ENCODE data around the gene RNASE11.

DNA sequence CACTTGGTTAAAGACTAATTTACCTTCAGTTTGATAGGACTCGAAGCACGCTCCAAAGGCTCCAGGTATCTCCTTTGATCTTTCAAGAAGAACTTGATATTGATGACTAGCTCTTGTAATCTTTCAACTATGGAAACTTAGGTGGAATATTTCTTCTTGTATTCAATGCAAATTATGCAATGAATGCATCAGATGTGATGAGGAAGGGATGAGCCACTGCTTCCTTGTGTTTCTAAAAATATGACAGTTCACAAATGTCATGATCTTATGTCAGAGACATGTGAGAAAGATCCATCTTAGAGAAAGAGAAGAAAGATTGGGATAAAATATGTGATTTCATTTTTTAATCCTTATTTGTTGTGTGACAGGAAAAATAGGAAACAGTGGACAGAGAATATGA lies 36.9 kb downstream of the RNASE11 start:
- TF ChIP-seq, protein P1, sequence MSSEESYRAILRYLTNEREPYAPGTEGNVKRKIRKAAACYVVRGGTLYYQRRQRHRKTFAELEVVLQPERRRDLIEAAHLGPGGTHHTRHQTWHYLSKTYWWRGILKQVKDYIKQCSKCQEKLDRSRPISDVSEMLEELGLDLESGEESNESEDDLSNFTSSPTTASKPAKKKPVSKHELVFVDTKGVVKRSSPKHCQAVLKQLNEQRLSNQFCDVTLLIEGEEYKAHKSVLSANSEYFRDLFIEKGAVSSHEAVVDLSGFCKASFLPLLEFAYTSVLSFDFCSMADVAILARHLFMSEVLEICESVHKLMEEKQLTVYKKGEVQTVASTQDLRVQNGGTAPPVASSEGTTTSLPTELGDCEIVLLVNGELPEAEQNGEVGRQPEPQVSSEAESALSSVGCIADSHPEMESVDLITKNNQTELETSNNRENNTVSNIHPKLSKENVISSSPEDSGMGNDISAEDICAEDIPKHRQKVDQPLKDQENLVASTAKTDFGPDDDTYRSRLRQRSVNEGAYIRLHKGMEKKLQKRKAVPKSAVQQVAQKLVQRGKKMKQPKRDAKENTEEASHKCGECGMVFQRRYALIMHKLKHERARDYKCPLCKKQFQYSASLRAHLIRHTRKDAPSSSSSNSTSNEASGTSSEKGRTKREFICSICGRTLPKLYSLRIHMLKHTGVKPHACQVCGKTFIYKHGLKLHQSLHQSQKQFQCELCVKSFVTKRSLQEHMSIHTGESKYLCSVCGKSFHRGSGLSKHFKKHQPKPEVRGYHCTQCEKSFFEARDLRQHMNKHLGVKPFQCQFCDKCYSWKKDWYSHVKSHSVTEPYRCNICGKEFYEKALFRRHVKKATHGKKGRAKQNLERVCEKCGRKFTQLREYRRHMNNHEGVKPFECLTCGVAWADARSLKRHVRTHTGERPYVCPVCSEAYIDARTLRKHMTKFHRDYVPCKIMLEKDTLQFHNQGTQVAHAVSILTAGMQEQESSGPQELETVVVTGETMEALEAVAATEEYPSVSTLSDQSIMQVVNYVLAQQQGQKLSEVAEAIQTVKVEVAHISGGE (CRISPR knock-in tag; IDR thresholded peaks at IDR 0.05), result no peak
- TF ChIP-seq, protein P2, sequence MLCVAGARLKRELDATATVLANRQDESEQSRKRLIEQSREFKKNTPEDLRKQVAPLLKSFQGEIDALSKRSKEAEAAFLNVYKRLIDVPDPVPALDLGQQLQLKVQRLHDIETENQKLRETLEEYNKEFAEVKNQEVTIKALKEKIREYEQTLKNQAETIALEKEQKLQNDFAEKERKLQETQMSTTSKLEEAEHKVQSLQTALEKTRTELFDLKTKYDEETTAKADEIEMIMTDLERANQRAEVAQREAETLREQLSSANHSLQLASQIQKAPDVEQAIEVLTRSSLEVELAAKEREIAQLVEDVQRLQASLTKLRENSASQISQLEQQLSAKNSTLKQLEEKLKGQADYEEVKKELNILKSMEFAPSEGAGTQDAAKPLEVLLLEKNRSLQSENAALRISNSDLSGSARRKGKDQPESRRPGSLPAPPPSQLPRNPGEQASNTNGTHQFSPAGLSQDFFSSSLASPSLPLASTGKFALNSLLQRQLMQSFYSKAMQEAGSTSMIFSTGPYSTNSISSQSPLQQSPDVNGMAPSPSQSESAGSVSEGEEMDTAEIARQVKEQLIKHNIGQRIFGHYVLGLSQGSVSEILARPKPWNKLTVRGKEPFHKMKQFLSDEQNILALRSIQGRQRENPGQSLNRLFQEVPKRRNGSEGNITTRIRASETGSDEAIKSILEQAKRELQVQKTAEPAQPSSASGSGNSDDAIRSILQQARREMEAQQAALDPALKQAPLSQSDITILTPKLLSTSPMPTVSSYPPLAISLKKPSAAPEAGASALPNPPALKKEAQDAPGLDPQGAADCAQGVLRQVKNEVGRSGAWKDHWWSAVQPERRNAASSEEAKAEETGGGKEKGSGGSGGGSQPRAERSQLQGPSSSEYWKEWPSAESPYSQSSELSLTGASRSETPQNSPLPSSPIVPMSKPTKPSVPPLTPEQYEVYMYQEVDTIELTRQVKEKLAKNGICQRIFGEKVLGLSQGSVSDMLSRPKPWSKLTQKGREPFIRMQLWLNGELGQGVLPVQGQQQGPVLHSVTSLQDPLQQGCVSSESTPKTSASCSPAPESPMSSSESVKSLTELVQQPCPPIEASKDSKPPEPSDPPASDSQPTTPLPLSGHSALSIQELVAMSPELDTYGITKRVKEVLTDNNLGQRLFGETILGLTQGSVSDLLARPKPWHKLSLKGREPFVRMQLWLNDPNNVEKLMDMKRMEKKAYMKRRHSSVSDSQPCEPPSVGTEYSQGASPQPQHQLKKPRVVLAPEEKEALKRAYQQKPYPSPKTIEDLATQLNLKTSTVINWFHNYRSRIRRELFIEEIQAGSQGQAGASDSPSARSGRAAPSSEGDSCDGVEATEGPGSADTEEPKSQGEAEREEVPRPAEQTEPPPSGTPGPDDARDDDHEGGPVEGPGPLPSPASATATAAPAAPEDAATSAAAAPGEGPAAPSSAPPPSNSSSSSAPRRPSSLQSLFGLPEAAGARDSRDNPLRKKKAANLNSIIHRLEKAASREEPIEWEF (IDR thresholded peaks at IDR 0.05; ENCODE audit: insufficient replicate concordance, low read depth, low read length), result no peak
- TF ChIP-seq CREM (IDR thresholded peaks at IDR 0.05; ENCODE audit: low read depth), result no peak
- TF ChIP-seq SREBF1 (IDR thresholded peaks at IDR 0.05; ENCODE audit: low read length), result no peak
- TF ChIP-seq CREB1 (IDR thresholded peaks at IDR 0.05; ENCODE audit: low read depth), result no peak
- no peak for TF ChIP-seq RAD21 (IDR thresholded peaks at IDR 0.05; ENCODE audit: insufficient read depth, low read depth, low read length)
- TF ChIP-seq ZNF274 (IDR thresholded peaks at IDR 0.05; ENCODE audit: insufficient read depth, insufficient read length), result no peak
